Activated CD4-positive, alpha-beta T cell treated with anti-CD3 and anti-CD28 coated beads, Interleukin-2, amount 10 ng/mL, durations not matched to agents 24 days and 14 days (primary cell): ENCODE measurements around the gene ENTREP1. TPM values are rescaled to one million over a fixed set of nuclear protein-coding genes. Genes with fewer than 3 reads are reported as not detected.

ENCODE experiments used
- DNase-seq: peaks from one replicate; pipeline ENCODE4 v3.0.0; 2022
- H3K27ac Mint-ChIP-seq: one replicate; pipeline ENCODE4 v1.8.0; 2022; ENCODE audit warnings: mild to moderate bottlenecking, mixed read lengths
- H3K27me3 Mint-ChIP-seq: one replicate; pipeline ENCODE4 v1.8.0; 2022; ENCODE audit warnings: mixed read lengths
- H3K36me3 Mint-ChIP-seq: one replicate; pipeline ENCODE4 v1.8.0; 2022; ENCODE audit warnings: low read depth, mild to moderate bottlenecking, mixed read lengths
- H3K4me1 Mint-ChIP-seq: one replicate; pipeline ENCODE4 v1.8.0; 2021; ENCODE audit warnings: mixed read lengths
- H3K4me3 Mint-ChIP-seq: one replicate; pipeline ENCODE4 v1.8.0; 2022; ENCODE audit warnings: mild to moderate bottlenecking, moderate library complexity, mixed read lengths
- H3K9me3 Mint-ChIP-seq: one replicate; pipeline ENCODE4 v1.8.0; 2021; ENCODE audit warnings: mixed read lengths
- intact Hi-C: fragments of 100-400 bp; cut with micrococcal nuclease; formaldehyde crosslinking; loops from one replicate; pipeline ENCODE4 v1.15.1; 2023
- total RNA-seq: library from RNA; stranded (reverse); gene quantifications from 2 replicates; pipeline ENCODE4 v1.2.3, GENCODE V29; 2022

ENTREP1 gene
- total RNA-seq, 1 donor from 2014 or later = not detected

DNA sequence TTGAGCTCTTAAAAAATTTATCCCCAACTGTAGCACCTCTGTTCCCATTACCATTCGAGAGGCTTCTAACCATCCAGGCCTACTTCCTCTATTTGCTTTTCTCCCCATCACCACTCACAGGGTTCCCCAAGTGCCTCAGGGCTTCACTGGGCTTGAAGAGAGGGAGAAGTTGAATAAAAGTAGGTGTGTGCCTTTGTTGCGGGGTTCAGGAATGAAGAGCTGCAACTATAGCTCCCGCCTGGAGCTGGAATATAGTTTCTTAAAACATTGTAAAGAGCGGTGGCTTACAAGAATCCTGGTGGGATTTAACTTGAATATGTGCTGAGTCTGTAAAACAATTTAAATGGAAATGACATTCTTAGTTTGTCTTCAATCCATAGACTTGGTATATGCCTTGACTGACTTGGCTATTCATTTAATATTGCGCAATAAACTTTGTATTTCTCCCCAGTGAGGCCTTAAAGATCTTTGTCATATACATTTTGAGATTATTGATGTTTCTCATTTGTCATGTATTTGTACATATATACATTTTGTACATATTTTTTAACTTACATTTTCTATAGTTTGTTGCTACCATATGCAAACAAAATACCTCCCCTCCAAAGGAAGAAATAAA, 7.2 kb downstream of the ENTREP1 start:
- Mint-ChIP-seq H3K4me3 (no peak overlapping the region), H3K27me3 (peaks cover 42% of the 10 kb centered on the region), H3K4me1 (no peaks in the 10 kb centered on the region), H3K36me3 (no peaks in the 10 kb centered on the region), H3K27ac (no peak overlapping the region), H3K9me3 (no peaks in the 10 kb centered on the region)
- intact Hi-C loops = no loop called here
- no peak for DNase-seq

DNA sequence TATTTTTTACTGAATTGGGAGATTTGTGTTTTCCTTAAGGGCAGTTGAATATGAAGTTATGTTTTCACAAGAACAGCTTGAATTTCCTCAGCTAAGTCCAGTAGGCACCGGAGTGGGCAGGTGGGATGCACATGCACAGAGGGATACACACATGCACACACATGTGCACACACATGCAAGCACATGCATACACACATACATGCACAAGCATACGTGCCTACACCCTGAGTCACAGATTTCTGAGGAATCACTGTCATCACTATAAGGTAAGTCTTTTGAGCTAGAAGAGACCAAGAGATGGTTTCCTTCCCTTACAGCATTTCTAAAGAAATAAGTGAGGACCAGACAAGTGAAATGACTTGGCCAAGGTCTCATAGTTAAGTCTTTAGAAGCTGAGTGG, 8.7 kb downstream of the ENTREP1 start:
- no peaks in the 10 kb centered on the region for H3K36me3 Mint-ChIP-seq
- no peak for DNase-seq
- peaks cover 31% of the 10 kb centered on the region for H3K27me3 Mint-ChIP-seq
- intact Hi-C loops = no loop called here
- H3K9me3 Mint-ChIP-seq = no peaks in the 10 kb centered on the region
- H3K4me3 Mint-ChIP-seq = no peak overlapping the region
- no peaks in the 10 kb centered on the region for H3K4me1 Mint-ChIP-seq
- no peak overlapping the region for H3K27ac Mint-ChIP-seq

DNA sequence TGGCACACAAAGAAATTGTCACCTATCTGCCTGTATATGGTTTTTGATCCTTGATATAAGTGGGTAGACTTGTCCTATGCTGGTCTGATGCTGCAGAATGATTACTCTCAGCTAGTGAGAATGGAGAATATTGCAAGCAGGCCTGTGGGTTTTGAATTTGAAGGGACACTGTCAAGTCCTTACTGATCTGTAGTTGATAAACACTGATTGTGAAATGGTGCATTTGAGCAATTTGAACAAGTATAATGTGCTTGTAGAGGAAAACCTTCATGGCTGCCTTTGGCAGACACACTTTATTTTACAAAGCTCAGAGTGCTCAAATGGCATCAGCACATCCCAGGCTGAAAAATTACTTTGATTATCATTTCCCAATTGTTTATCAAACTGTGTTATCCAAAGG, 9.3 kb downstream of the ENTREP1 start:
- H3K4me1 Mint-ChIP-seq = no peaks in the 10 kb centered on the region

DNA sequence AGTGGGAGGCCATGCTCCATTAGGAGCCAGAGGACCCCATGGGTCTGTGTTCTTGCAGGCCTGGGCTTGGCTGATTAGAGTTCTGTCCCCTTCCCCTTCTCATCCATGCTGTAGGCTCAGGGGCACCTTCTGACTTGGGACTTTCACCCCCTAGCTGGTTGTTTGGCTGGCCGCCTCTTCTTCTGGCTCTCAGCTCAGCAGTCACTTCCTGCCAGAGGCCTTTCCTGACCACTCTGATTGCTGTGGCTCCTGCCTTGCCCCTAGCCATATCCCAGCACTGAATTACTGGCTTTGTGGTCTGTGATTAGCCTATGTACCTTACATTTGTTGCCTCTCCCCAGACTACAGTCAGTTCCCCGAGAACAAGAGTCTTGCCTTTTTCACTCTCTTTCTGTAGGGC, 14.6 kb downstream of the ENTREP1 start:
- no peak for DNase-seq

More for the DNA sequence above, 9.3 kb downstream of the ENTREP1 start:
- H3K9me3 Mint-ChIP-seq = no peaks in the 10 kb centered on the region
- peaks cover 28% of the 10 kb centered on the region for H3K27me3 Mint-ChIP-seq
- H3K4me3 Mint-ChIP-seq = no peak overlapping the region
- intact Hi-C loops = no loop called here
- no peak for DNase-seq
- H3K27ac Mint-ChIP-seq = no peak overlapping the region
- H3K36me3 Mint-ChIP-seq = no peaks in the 10 kb centered on the region

DNA sequence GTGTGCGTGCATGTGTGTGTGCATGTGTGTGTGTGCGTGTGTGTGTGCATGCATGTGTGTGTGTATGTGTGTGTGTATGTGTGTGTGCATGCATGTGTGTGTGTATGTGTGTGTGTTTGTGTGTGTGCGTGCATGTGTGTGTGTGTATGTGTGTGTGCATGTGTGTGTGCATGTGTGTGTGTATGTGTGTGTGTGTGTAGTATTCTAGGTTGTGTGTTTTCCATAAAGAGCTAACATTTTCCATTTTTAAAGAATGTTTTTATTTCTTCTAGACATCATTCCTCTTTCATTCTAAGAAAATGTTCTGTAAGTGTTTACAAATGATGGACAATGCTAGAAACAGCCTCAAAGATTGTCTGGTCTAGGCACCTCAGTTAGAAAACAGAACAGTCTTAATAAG, 15.6 kb downstream of the ENTREP1 start:
- intact Hi-C loops = no loop called here
- Mint-ChIP-seq H3K36me3 (no peaks in the 10 kb centered on the region), H3K9me3 (no peaks in the 10 kb centered on the region), H3K27ac (no peak overlapping the region), H3K4me3 (no peak overlapping the region), H3K27me3 (peaks cover 10% of the 10 kb centered on the region), H3K4me1 (no peaks in the 10 kb centered on the region)
- DNase-seq = no peak

More for the DNA sequence above, 14.6 kb downstream of the ENTREP1 start:
- H3K4me1 Mint-ChIP-seq = no peaks in the 10 kb centered on the region
- no peaks in the 10 kb centered on the region for H3K9me3 Mint-ChIP-seq
- intact Hi-C loops = no loop called here
- H3K36me3 Mint-ChIP-seq = no peaks in the 10 kb centered on the region
- no peak overlapping the region for H3K27ac Mint-ChIP-seq
- H3K4me3 Mint-ChIP-seq = no peak overlapping the region
- H3K27me3 Mint-ChIP-seq = peaks cover 14% of the 10 kb centered on the region

DNA sequence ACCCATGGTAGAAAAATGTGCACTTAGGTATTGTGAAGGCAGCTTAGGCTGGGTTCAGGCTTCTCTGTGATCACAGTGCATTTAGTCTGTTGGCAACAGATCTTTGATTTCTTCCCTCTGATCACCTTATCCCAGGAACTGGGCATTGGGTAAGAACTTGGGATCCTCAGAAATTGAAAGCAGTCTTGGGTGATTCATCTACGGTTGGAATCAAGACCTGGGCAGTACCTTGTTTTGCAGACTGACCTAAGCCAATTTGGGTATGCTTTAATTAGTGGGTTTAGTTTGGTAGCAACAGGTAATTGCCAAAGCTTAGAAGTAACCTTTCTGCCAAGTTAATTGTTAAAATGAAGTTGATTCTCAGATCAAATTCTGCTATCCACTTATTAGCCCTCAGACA, 17.8 kb downstream of the ENTREP1 start:
- no peaks in the 10 kb centered on the region for H3K36me3 Mint-ChIP-seq
- peaks cover 9% of the 10 kb centered on the region for H3K27me3 Mint-ChIP-seq
- intact Hi-C loops = no loop called here
- no peak overlapping the region for H3K27ac Mint-ChIP-seq
- H3K4me3 Mint-ChIP-seq = no peak overlapping the region
- H3K9me3 Mint-ChIP-seq = no peaks in the 10 kb centered on the region
- DNase-seq = no peak
- H3K4me1 Mint-ChIP-seq = no peaks in the 10 kb centered on the region

DNA sequence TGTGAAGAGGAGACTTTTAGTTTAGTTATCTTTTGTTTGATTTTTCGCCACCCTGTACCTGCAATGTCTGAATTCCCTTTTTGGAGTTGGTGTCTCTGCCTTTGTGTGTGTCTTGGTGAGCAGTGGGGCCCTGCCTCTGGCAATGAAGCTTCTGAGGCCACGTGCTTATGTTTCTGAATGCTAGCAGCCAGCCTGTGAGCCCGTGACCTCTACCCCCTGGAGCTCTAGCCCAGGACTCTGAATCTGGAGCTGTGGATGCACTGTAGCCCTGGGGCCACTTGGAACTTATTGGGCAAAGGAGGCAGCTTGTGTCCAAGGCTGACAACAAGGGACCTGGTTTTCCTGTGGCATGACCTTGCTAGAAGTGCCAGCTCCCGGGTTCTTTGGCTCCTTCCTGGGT, 19.4 kb downstream of the ENTREP1 start:
- Mint-ChIP-seq H3K9me3 (no peaks in the 10 kb centered on the region), H3K4me1 (no peaks in the 10 kb centered on the region), H3K36me3 (no peaks in the 10 kb centered on the region), H3K4me3 (no peak overlapping the region), H3K27ac (no peak overlapping the region), H3K27me3 (peaks cover 9% of the 10 kb centered on the region)
- no peak for DNase-seq
- intact Hi-C loops = no loop called here

DNA sequence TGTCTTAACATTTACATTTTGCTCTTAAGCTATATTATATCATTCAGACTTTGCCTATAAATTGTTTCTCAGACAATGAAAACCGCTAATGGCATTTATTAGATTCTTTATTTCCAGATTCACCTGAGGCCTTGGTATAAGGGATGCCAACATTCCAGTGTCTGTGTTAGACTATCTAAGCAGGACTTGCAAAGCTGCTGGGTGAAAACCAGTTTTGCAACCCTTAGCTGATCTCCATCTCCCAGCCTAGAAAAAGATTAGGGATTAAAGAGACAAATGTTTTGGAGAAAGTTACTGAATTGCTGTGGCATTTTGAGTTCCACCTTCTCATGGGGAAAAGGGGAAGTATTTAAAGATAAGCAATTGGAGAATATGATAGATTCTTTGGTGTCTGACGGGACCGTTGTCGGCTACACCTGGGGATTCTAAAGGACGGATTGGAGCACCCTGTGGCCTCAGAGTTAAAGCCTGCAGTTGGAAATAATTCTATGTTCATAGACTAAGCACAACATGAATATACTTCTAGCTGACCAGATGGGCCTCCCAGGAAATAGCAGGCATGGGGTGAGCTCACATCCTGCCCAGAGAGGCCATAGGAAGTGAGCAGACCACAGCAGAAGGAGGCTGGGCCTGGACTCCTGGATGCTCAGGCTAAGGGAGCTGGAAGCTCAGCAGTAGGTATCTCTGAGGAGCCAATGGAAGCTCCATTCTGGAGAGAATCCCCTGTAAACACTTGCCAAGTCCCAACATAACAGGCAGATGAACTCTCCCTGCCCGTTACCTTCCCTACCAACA, 21.8 kb downstream of the ENTREP1 start:
- intact Hi-C loops = no loop called here
- no peak overlapping the region for H3K27ac Mint-ChIP-seq
- H3K27me3 Mint-ChIP-seq = peaks cover 9% of the 10 kb centered on the region
- no peaks in the 10 kb centered on the region for H3K36me3 Mint-ChIP-seq
- no peak overlapping the region for H3K4me3 Mint-ChIP-seq
- H3K9me3 Mint-ChIP-seq = no peaks in the 10 kb centered on the region
- DNase-seq = no peak
- H3K4me1 Mint-ChIP-seq = no peaks in the 10 kb centered on the region

DNA sequence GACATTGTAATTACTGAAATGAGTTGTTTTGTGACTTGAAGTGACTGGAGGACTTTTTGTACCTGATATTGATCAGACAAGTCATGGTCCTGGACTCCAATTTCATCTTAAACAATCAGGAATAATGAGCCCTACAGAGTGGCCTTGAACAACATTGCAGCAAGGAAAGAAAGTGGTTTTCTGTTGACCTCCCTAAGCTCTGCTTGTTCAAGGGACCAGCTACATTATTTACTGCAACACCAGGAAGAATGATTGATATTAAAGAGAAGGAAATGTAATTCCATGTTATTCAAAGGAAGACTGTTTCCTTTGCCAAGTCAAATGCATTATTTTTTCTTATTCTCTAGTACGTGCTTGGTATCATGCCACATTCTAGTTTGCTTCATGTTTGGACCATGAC, 22.6 kb downstream of the ENTREP1 start:
- H3K4me1 Mint-ChIP-seq = no peaks in the 10 kb centered on the region
- H3K4me3 Mint-ChIP-seq = no peak overlapping the region
- H3K27me3 Mint-ChIP-seq = peaks cover 9% of the 10 kb centered on the region
- H3K36me3 Mint-ChIP-seq = no peaks in the 10 kb centered on the region
- intact Hi-C loops = no loop called here
- H3K27ac Mint-ChIP-seq = no peak overlapping the region
- no peaks in the 10 kb centered on the region for H3K9me3 Mint-ChIP-seq
- no peak for DNase-seq

DNA sequence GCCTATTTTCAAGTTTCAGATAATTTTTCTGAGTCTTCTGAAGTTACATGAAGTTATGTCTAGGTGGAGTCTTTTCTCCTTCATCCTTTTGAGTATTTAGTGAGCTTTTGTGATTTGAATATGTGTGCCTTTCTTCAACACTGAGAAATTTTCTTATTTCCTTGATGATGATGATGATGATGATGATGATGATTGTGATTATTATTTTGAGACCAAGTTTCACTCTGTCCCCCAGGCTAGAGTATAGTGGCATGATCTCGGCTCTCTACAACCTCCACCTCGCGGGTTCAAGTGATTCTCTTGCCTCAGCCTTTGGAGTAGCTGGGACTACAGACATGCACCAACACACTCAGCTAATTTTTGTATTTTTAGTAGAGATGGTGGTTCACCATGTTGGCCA, 26.2 kb downstream of the ENTREP1 start:
- H3K27me3 Mint-ChIP-seq = no peaks in the 10 kb centered on the region
- intact Hi-C loops = no loop called here
- no peak for DNase-seq
- H3K4me1 Mint-ChIP-seq = no peaks in the 10 kb centered on the region
- no peaks in the 10 kb centered on the region for H3K36me3 Mint-ChIP-seq
- H3K4me3 Mint-ChIP-seq = no peak overlapping the region
- H3K9me3 Mint-ChIP-seq = no peaks in the 10 kb centered on the region
- no peak overlapping the region for H3K27ac Mint-ChIP-seq

DNA sequence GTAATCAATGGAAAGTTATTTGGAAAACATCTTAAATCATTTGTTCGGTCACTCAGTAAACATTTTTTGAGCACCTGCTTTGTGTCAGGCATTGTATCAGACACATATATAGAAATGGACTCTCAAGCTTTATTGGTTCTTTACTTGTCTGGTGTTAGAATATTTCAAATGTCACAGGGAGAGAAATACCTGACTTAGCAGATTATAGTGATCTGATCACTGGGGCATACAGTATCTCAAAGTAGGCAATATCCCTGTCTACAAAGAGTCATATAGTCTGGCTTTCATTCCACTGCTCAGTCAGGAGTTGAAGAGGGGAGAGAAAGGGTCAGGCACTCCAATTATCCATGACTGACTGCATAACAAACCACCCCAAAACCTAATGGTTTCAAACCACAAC, 30.2 kb downstream of the ENTREP1 start:
- Mint-ChIP-seq H3K4me3 (no peak overlapping the region), H3K9me3 (no peaks in the 10 kb centered on the region), H3K36me3 (no peaks in the 10 kb centered on the region), H3K4me1 (no peaks in the 10 kb centered on the region), H3K27me3 (peaks cover 5% of the 10 kb centered on the region), H3K27ac (no peak overlapping the region)
- no peak for DNase-seq
- intact Hi-C loops = no loop called here

DNA sequence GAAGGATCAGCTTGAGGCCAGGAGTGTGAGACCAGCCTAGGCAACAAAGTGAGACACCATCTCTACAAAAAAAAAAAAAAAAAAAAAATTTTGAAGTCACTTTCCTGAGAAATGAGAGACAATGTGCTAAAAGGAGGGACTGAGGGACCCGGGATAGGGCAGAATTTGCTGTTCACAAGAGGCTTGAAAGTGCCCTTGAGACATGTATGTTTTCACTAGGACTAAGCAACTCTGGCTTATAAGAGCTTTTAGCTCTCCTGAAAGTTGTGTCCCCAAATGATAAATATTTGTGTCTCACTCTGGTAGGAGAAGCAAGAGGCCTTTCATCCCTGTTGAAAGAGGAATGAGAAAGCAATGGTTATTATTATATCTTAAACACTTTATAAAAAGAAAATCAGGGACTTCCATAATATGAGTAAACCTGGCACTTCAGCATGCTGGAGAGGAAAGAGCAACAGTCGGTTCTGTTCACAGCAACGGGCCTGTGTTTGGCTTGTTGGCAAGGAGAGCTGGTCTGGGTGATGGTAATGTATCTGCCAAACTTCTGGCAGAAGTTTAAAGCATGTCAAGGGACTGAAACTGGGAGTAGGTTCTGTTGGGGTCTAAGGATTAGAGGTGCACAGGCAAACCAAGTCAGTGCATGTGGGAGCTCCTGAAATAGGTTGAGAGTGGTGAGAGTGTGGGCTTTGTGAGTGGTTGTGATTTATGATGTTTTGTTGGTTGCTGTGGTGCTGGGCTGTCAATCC, 32.2 kb downstream of the ENTREP1 start:
- no peak for DNase-seq
- Mint-ChIP-seq H3K36me3 (no peaks in the 10 kb centered on the region), H3K9me3 (no peaks in the 10 kb centered on the region), H3K4me3 (no peak overlapping the region), H3K27ac (no peak overlapping the region), H3K27me3 (peaks cover 5% of the 10 kb centered on the region), H3K4me1 (no peaks in the 10 kb centered on the region)
- intact Hi-C loops = no loop called here

DNA sequence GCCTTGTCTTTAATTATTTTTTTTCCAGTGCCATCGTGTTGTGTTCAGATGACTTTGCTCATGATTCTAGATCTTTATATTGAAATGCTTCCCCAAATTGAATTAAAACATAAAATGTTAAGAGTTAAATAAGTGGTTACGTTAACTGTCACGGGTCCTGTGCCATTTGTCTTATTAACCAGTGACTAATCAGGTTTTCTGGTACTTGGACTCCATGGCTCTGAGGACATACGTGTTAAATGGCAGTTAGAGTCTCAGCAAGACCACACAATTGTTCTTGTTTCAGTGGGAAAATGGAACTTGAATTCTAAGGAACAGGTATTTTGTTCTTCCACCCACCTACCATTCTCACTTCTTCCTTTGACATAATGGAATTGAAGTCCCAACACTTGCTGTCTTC, 32.8 kb downstream of the ENTREP1 start:
- no peak for DNase-seq
- Mint-ChIP-seq H3K36me3 (no peaks in the 10 kb centered on the region), H3K9me3 (no peaks in the 10 kb centered on the region), H3K27ac (no peak overlapping the region), H3K4me3 (no peak overlapping the region), H3K27me3 (peaks cover 5% of the 10 kb centered on the region), H3K4me1 (no peaks in the 10 kb centered on the region)
- intact Hi-C loops = no loop called here

DNA sequence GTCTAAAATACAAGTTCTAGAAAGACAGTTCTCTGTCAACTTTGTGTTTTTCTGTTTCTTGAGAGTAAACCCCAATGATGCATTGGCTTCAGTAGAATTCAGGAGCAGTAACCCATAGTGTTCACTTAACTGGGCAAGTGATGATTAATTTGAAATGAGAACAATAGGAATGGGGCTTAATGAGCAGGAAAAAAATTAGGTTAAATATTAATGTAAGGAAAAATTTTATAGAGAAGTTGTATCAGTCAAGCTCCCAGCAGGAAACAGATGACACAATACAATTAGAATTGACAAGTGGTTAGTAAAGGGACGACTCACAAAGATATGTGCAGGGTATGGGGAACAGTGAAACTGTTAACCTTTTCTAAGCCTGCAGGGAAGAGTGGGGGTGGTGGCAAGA, 38.2 kb downstream of the ENTREP1 start:
- Mint-ChIP-seq H3K4me1 (no peaks in the 10 kb centered on the region), H3K4me3 (no peak overlapping the region), H3K27ac (no peak overlapping the region), H3K9me3 (no peaks in the 10 kb centered on the region), H3K36me3 (no peaks in the 10 kb centered on the region), H3K27me3 (peaks cover 11% of the 10 kb centered on the region)
- intact Hi-C loops = no loop called here
- no peak for DNase-seq
